Loucy (cell line): ENCODE results near the gene SLC33A1.
A peak's percentile ranks its signal among the peaks of the same experiment; 100 is the strongest.

Source experiments
- H2AFZ ChIP-seq: fragments of 200-600 bp; sonication (generic); 2 replicates; pipeline ENCODE4 v1.6.0; 2016; ENCODE audit warnings: antibody characterized with exemption, mild to moderate bottlenecking, low read length, moderate library complexity
- H3F3A ChIP-seq: fragments of 200-600 bp; 2 replicates; pipeline ENCODE4 v1.6.0; 2016; ENCODE audit warnings: antibody characterized with exemption, low read depth, mild to moderate bottlenecking
- H3K27me3 ChIP-seq: fragments of 200-600 bp; sonication (generic); 2 replicates; pipeline ENCODE4 v1.6.1; 2014; ENCODE audit warnings: low read length, mild to moderate bottlenecking; ENCODE audit not compliant: insufficient read depth, poor library complexity, severe bottlenecking
- H3K36me3 ChIP-seq: fragments of 200-600 bp; sonication (generic); 2 replicates; pipeline ENCODE4 v1.6.1; 2016; ENCODE audit warnings: low read length; ENCODE audit not compliant: insufficient read depth
- H3K4me1 ChIP-seq: fragments of 200-600 bp; sonication (generic); 2 replicates; pipeline ENCODE4 v1.5.1; 2014; ENCODE audit warnings: low read length, mild to moderate bottlenecking; ENCODE audit not compliant: insufficient read depth, poor library complexity, severe bottlenecking
- H3K4me2 ChIP-seq: fragments of 200-600 bp; sonication (generic); 2 replicates; pipeline ENCODE4 v1.6.0; 2014; ENCODE audit warnings: antibody characterized with exemption, low read length, low read depth, mild to moderate bottlenecking; ENCODE audit not compliant: poor library complexity, severe bottlenecking
- H3K4me3 ChIP-seq: fragments of 200-600 bp; sonication (generic); 2 replicates; pipeline ENCODE4 v1.5.1; 2014; ENCODE audit warnings: low read length, mild to moderate bottlenecking, mixed read lengths; ENCODE audit not compliant: poor library complexity, severe bottlenecking
- H3K79me2 ChIP-seq: fragments of 200-600 bp; sonication (generic); 2 replicates; pipeline ENCODE4 v1.6.1; 2014; ENCODE audit warnings: low read length; ENCODE audit not compliant: insufficient read depth
- H3K9ac ChIP-seq: fragments of 200-600 bp; sonication (generic); 2 replicates; pipeline ENCODE4 v1.6.0; 2014; ENCODE audit warnings: mild to moderate bottlenecking, low read depth, low read length, moderate library complexity; ENCODE audit not compliant: poor library complexity, severe bottlenecking
- H3K9me2 ChIP-seq: fragments of 200-600 bp; sonication (generic); replicated peaks from 2 replicates; pipeline ENCODE4 v1.6.1; 2016; ENCODE audit warnings: low read depth, low read length, mixed read lengths
- H3K9me3 ChIP-seq: fragments of 200-600 bp; sonication (generic); 2 replicates; pipeline ENCODE4 v1.6.1; 2014; ENCODE audit warnings: mild to moderate bottlenecking, antibody characterized with exemption, low read length, low read depth; ENCODE audit not compliant: insufficient read depth
- H4K20me1 ChIP-seq: fragments of 200-600 bp; sonication (generic); 2 replicates; pipeline ENCODE4 v1.6.0; 2014; ENCODE audit warnings: antibody characterized with exemption, low read length, mild to moderate bottlenecking; ENCODE audit not compliant: insufficient read depth, poor library complexity, severe bottlenecking
- EZH2phosphoT487 ChIP-seq: fragments of 200-600 bp; IDR thresholded peaks from 2 replicates; pipeline ENCODE4 v1.6.1; 2018; ENCODE audit warnings: antibody characterized with exemption, mild to moderate bottlenecking, moderate library complexity, borderline replicate concordance
- TF ChIP-seq, protein P1 (sequence below): fragments of 200-600 bp; sonication (generic); conservative IDR thresholded peaks from 2 replicates; pipeline ENCODE4 v1.5.1; 2014; ENCODE audit warnings: mild to moderate bottlenecking, antibody characterized with exemption, low read length

The SLC33A1 gene

DNA sequence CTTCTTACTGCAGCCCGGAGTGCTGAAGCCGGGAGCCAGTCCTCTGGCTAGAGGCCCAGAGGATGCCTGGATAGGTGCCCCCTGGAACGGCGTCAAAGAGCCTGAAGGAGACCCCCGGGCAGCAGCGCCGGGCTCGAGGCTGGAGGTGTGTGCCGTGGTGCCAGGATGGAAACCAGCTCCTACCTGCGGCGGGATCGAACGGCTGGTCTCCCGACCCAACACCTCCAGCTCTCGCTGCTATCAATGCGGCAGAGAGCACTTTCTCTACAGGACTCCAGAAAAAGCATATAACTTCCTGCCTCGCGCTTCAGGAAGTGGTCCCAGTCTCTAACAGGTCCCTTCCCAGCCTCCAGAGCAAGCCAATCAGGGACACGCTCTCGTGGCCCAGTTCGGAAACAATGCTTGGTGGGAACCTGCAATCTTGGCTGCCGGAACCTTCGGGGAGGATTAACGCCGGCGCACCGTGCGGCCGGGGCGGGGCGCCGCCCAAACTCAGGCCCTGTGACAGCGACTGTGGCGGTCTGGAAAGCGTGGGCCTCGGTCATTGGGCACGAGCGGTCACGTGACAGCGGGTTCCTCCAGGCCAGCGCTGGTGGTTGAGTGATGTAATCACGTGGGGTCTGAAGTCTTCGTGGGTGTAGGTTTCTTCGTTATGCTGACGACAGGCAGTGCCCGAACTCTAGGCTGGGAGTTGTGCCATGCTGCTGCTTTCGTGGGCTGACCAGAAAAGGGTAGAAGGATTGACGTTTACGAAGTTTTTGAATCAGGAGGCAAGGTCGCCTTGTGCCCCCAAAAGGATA is at the start of gene SLC33A1:
Gene SLC33A1, minus strand, starts transcription at position 287 of the 800 bp plus-strand sequence. CDS start 430 bp downstream, outside the sequence.
- peak within 1 kb of the TSS; percentile 95 for H3K9ac ChIP-seq
- peak within 1 kb of the TSS; percentile 92 for H2AFZ ChIP-seq
- no peaks in the 10 kb centered on the region for H3K9me2 ChIP-seq
- no peaks in the 10 kb centered on the region for H3K9me3 ChIP-seq
- peaks cover 43% of the 10 kb centered on the region for H3K79me2 ChIP-seq
- no peaks in the 10 kb centered on the region for H3K27me3 ChIP-seq
- no peaks in the 10 kb centered on the region for H3F3A ChIP-seq
- H3K4me3 ChIP-seq, result peak within 1 kb of the TSS; percentile 90
- H3K4me2 ChIP-seq, result peak within 1 kb of the TSS; percentile 90
- no peak for TF ChIP-seq EZH2phosphoT487
- TF ChIP-seq, protein P1, sequence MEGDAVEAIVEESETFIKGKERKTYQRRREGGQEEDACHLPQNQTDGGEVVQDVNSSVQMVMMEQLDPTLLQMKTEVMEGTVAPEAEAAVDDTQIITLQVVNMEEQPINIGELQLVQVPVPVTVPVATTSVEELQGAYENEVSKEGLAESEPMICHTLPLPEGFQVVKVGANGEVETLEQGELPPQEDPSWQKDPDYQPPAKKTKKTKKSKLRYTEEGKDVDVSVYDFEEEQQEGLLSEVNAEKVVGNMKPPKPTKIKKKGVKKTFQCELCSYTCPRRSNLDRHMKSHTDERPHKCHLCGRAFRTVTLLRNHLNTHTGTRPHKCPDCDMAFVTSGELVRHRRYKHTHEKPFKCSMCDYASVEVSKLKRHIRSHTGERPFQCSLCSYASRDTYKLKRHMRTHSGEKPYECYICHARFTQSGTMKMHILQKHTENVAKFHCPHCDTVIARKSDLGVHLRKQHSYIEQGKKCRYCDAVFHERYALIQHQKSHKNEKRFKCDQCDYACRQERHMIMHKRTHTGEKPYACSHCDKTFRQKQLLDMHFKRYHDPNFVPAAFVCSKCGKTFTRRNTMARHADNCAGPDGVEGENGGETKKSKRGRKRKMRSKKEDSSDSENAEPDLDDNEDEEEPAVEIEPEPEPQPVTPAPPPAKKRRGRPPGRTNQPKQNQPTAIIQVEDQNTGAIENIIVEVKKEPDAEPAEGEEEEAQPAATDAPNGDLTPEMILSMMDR, result no peak
- H3K36me3 ChIP-seq, result no peaks in the 10 kb centered on the region
- peaks cover 20% of the 10 kb centered on the region for H3K4me1 ChIP-seq
- H4K20me1 ChIP-seq, result peaks cover 26% of the 10 kb centered on the region

DNA sequence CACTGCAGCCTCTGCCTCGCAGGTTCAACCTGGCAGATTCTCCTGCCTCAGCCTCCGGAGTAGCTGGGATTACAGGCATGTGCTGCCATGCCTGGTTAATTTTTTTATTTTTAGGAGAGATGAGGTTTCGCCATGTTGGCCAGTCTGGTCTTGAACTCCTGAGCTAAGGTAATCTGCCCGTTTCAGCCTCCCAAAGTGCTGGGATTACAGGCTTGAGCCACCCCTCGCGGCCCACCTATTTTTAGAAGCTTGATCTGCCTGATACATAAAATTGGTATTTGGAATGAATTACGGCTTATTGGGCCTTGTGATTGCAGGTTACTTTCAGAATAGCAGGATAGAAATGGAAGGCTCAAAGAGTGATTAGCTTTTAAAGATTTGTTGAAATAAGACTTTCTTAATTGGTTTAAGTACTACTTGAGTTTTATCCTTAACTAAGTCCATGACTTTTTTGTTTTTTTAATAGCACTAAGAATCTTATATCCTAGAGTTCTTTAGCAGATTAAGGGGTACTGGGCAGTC is 41.2 kb upstream of the SLC33A1 start:
- no peaks in the 10 kb centered on the region for H3F3A ChIP-seq
- no peaks in the 10 kb centered on the region for H3K9me3 ChIP-seq
- no peak overlapping the region for H3K9ac ChIP-seq
- H3K27me3 ChIP-seq, result no peaks in the 10 kb centered on the region
- H4K20me1 ChIP-seq, result peaks cover 32% of the 10 kb centered on the region
- peaks cover 69% of the 10 kb centered on the region; the same call in 1 of the 2 replicates for H3K36me3 ChIP-seq
- no peak overlapping the region for H3K4me3 ChIP-seq
- H3K4me2 ChIP-seq, result no peak overlapping the region
- H3K4me1 ChIP-seq, result peaks cover 6% of the 10 kb centered on the region
- TF ChIP-seq, protein P1, result no peak
- no peak for TF ChIP-seq EZH2phosphoT487
- no peak overlapping the region for H2AFZ ChIP-seq
- H3K9me2 ChIP-seq, result no peaks in the 10 kb centered on the region
- H3K79me2 ChIP-seq, result peaks cover 45% of the 10 kb centered on the region

DNA sequence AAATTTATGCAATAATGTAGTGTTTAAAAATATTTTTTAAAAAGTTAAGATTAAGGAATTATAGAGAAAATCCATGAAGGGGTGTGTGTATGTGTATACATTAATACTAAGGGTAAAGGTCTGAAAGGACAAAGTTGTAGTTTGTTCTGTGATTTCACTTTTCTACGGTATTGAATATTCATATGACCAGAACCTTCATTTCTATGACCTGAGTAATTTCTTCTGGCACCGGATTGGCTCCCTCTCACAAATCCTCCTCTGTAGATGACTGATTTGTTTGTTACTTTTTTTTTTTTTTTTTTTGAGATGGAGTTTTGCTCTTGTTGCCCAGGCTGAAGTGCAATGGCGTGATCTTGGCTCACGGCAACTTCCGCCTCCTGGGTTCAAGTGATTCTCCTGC is 37.1 kb upstream of the SLC33A1 start:
- H3K9ac ChIP-seq, result no peak overlapping the region
- H3K9me2 ChIP-seq, result no peaks in the 10 kb centered on the region
- peaks cover 35% of the 10 kb centered on the region; the same call in 1 of the 2 replicates for H3K36me3 ChIP-seq
- peaks cover 79% of the 10 kb centered on the region for H3K79me2 ChIP-seq
- no peaks in the 10 kb centered on the region for H3K27me3 ChIP-seq
- H3F3A ChIP-seq, result no peaks in the 10 kb centered on the region
- H3K4me1 ChIP-seq, result peaks cover 17% of the 10 kb centered on the region
- no peaks in the 10 kb centered on the region for H3K9me3 ChIP-seq
- H2AFZ ChIP-seq, result no peak overlapping the region
- TF ChIP-seq EZH2phosphoT487, result no peak
- TF ChIP-seq, protein P1, result no peak
- H4K20me1 ChIP-seq, result peaks cover 64% of the 10 kb centered on the region
- no peak overlapping the region for H3K4me2 ChIP-seq
- no peak overlapping the region for H3K4me3 ChIP-seq
